Ishikawa (cell line): ENCODE measurements around the gene MAML1.

Experiments
- CEBPB ChIP-seq: IDR thresholded peaks from 2 replicates; pipeline ENCODE4 v1.6.1; 2012
- CREB1 ChIP-seq: IDR thresholded peaks from 2 replicates; pipeline ENCODE4 v1.6.1; 2012; ENCODE audit warnings: low read depth
- EGR1 ChIP-seq: IDR thresholded peaks from 2 replicates; pipeline ENCODE4 v1.6.1; 2012
- EP300 ChIP-seq: IDR thresholded peaks from 2 replicates; pipeline ENCODE4 v1.6.1; 2012; ENCODE audit warnings: borderline replicate concordance
- FOXM1 ChIP-seq: IDR thresholded peaks from 2 replicates; pipeline ENCODE4 v1.6.1; 2012; ENCODE audit warnings: low read depth, borderline replicate concordance
- MAX ChIP-seq: IDR thresholded peaks from 2 replicates; pipeline ENCODE4 v1.6.1; 2012
- NFIC ChIP-seq: IDR thresholded peaks from 2 replicates; pipeline ENCODE4 v1.6.1; 2012
- RAD21 ChIP-seq: IDR thresholded peaks from 2 replicates; pipeline ENCODE4 v1.6.1; 2012; ENCODE audit warnings: low read depth
- REST ChIP-seq: IDR thresholded peaks from 2 replicates; pipeline ENCODE4 v1.6.1; 2012; ENCODE audit warnings: low read depth, mild to moderate bottlenecking
- TAF1 ChIP-seq: IDR thresholded peaks from 2 replicates; pipeline ENCODE4 v1.6.1; 2012; ENCODE audit warnings: low read depth, mild to moderate bottlenecking
- TCF12 ChIP-seq: IDR thresholded peaks from 2 replicates; pipeline ENCODE4 v1.6.1; 2012; ENCODE audit warnings: low read depth
- TEAD4 ChIP-seq: IDR thresholded peaks from 2 replicates; pipeline ENCODE4 v1.6.1; 2012
- USF1 ChIP-seq: IDR thresholded peaks from 2 replicates; pipeline ENCODE4 v1.6.1; 2012
- YY1 ChIP-seq: IDR thresholded peaks from 2 replicates; pipeline ENCODE4 v1.6.1; 2012; ENCODE audit warnings: low read depth
- ZBTB7A ChIP-seq: IDR thresholded peaks from 2 replicates; pipeline ENCODE4 v1.6.1; 2012; ENCODE audit warnings: low read depth

Gene MAML1

GRCh38 chr5:179822059-179822432, 89.4 kb downstream of the MAML1 start:
- no peak for TF ChIP-seq TCF12
- TF ChIP-seq TEAD4: no peak
- no peak for TF ChIP-seq REST
- TF ChIP-seq NFIC: no peak
- TF ChIP-seq FOXM1: no peak
- no peak for TF ChIP-seq RAD21
- TF ChIP-seq EP300: no peak
- no peak for TF ChIP-seq YY1

GRCh38 chr5:179822444-179822990, 89.9 kb downstream of the MAML1 start:
- TF ChIP-seq CEBPB (no peak), EGR1 (no peak), FOXM1 (no peak), TCF12 (no peak), EP300 (no peak), YY1 (no peak), RAD21 (no peak), TAF1 (no peak), USF1 (no peak), CREB1 (no peak), MAX (no peak), REST (no peak), NFIC (no peak), ZBTB7A (no peak)

- TF ChIP-seq FOXM1: no peak
- TF ChIP-seq RAD21: no peak
- TF ChIP-seq EP300: no peak
- TF ChIP-seq EGR1: no peak
Measured at GRCh38 chr5:179823937-179824744, 91.5 kb downstream of the MAML1 start.

GRCh38 chr5:179824745-179825112, 92.1 kb downstream of the MAML1 start:
- TF ChIP-seq TEAD4 (no peak), USF1 (no peak), ZBTB7A (no peak), EGR1 (no peak), MAX (no peak), TAF1 (no peak), TCF12 (no peak), FOXM1 (no peak)

- TF ChIP-seq TEAD4 (no peak), MAX (no peak), CREB1 (no peak), NFIC (no peak), EGR1 (no peak), CEBPB (no peak), ZBTB7A (no peak), TCF12 (no peak), REST (no peak), RAD21 (no peak), FOXM1 (no peak)
Measured at GRCh38 chr5:179825655-179826182, 93.1 kb downstream of the MAML1 start.
